ENCODE measurements around the gene SPAG16. TPM values are rescaled to one million over a fixed set of nuclear protein-coding genes. Genes with fewer than 3 reads are reported as not detected.
A peak's percentile ranks its signal among the peaks of the same experiment; 100 is the strongest.

The SPAG16 gene
- total RNA-seq, 1 experiment from 2014 or later = 30.0 TPM

GRCh38 chr2:214076527-214076926 is 792.3 kb downstream of the SPAG16 start:
- Histone ChIP-seq H3K4me3 (no peak overlapping the region), H3K36me3 (ENCODE audit: low read depth) (no peaks in the 10 kb centered on the region), H3K27me3 (ENCODE audit: insufficient read depth, low read depth) (no peaks in the 10 kb centered on the region), H3F3A (ENCODE audit: insufficient read depth, low read depth) (no peaks in the 10 kb centered on the region), H2AFZ (no peak overlapping the region), H3K4me2 (no peak overlapping the region), H3K9me2 (ENCODE audit: insufficient read depth) (peaks cover 3% of the 10 kb centered on the region; the same call in 1 of the 2 replicates), H3K79me2 (ENCODE audit: low read depth) (no peaks in the 10 kb centered on the region), H3K9me3 (ENCODE audit: insufficient read depth, low read depth) (no peaks in the 10 kb centered on the region), H4K20me1 (ENCODE audit: insufficient read depth) (no peaks in the 10 kb centered on the region), H3K27ac (no peak overlapping the region), H3K4me1 (replicated peaks; ENCODE audit: insufficient read depth) (0 out of 2 replicates have a peak, but pooled peaks cover 10% of the 10 kb centered on the region)
- ChIA-PET CTCF (no interaction called here), POLR2A (ENCODE audit: unreplicated experiment) (no interaction called here)
- DNase-seq = peak in 1 of 2 experiments; percentile 60
- intact Hi-C loops (cut with micrococcal nuclease; ENCODE audit: unreplicated experiment) = no loop called here
- BruUV-seq (replicated peaks) = no TSS peak
- TF ChIP-seq EZH2 (IDR thresholded peaks at IDR 0.05; ENCODE audit: low read depth) (no peak), CTCF (conservative IDR thresholded peaks at IDR 0.05) (no peak)

GRCh38 chr2:214077727-214078126 is 793.5 kb downstream of the SPAG16 start:
- Histone ChIP-seq H4K20me1 (ENCODE audit: insufficient read depth) (no peaks in the 10 kb centered on the region), H3K4me2 (no peak overlapping the region), H3K36me3 (ENCODE audit: low read depth) (no peaks in the 10 kb centered on the region), H3K27ac (no peak overlapping the region), H3K9me3 (ENCODE audit: insufficient read depth, low read depth) (no peaks in the 10 kb centered on the region), H3K9me2 (ENCODE audit: insufficient read depth) (peaks cover 5% of the 10 kb centered on the region; the same call in 1 of the 2 replicates), H3K27me3 (ENCODE audit: insufficient read depth, low read depth) (no peaks in the 10 kb centered on the region), H2AFZ (no peak overlapping the region), H3K79me2 (ENCODE audit: low read depth) (no peaks in the 10 kb centered on the region), H3F3A (ENCODE audit: insufficient read depth, low read depth) (no peaks in the 10 kb centered on the region), H3K4me1 (replicated peaks; ENCODE audit: insufficient read depth) (0 out of 2 replicates have a peak, but pooled peaks cover 10% of the 10 kb centered on the region), H3K4me3 (no peak overlapping the region)
- TF ChIP-seq CTCF (conservative IDR thresholded peaks at IDR 0.05) = no peak
- TF ChIP-seq EZH2 (IDR thresholded peaks at IDR 0.05; ENCODE audit: low read depth) = no peak
- BruUV-seq (replicated peaks) = no TSS peak
- no peak for DNase-seq
- intact Hi-C loops (cut with micrococcal nuclease; ENCODE audit: unreplicated experiment) = no loop called here
- ChIA-PET CTCF (interaction anchor here (0.7 kb wide), 1 partner anchor 306 kb away, joined by 3 read pairs; no protein-coding TSS in a partner anchor), POLR2A (ENCODE audit: unreplicated experiment) (no interaction called here)

- no TSS peak for BruUV-seq (replicated peaks)
- no peaks in the 10 kb centered on the region for H3K9me3 ChIP-seq (ENCODE audit: insufficient read depth, low read depth)
- no peaks in the 10 kb centered on the region for H3K27me3 ChIP-seq (ENCODE audit: insufficient read depth, low read depth)
- H3K79me2 ChIP-seq (ENCODE audit: low read depth) = no peaks in the 10 kb centered on the region
- H2AFZ ChIP-seq = no peak overlapping the region
- no peak overlapping the region for H3K27ac ChIP-seq
- DNase-seq = no peak
- H3F3A ChIP-seq (ENCODE audit: insufficient read depth, low read depth) = no peaks in the 10 kb centered on the region
- 0 out of 2 replicates have a peak, but pooled peaks cover 10% of the 10 kb centered on the region for H3K4me1 ChIP-seq (replicated peaks; ENCODE audit: insufficient read depth)
- H3K36me3 ChIP-seq (ENCODE audit: low read depth) = no peaks in the 10 kb centered on the region
- no peak overlapping the region for H3K4me3 ChIP-seq
- POLR2A ChIA-PET (ENCODE audit: unreplicated experiment) = no interaction called here
- no peak overlapping the region for H3K4me2 ChIP-seq
- H4K20me1 ChIP-seq (ENCODE audit: insufficient read depth) = no peaks in the 10 kb centered on the region
- intact Hi-C loops (cut with micrococcal nuclease; ENCODE audit: unreplicated experiment) = no loop called here
- peaks cover 4% of the 10 kb centered on the region; the same call in 1 of the 2 replicates for H3K9me2 ChIP-seq (ENCODE audit: insufficient read depth)
- no peak for TF ChIP-seq CTCF (conservative IDR thresholded peaks at IDR 0.05)
- no peak for TF ChIP-seq EZH2 (IDR thresholded peaks at IDR 0.05; ENCODE audit: low read depth)
- CTCF ChIA-PET = no interaction called here
These were observed 794.8 kb downstream of the SPAG16 start for GRCh38 chr2:214079032-214079431.

All from PC-9 (cell line).